ENCODE measurements around the gene CCNL2.

The CCNL2 gene

GRCh38 chr1:1435106-1435903 lies 36.2 kb upstream of the CCNL2 start, which contains the start of gene VWA1 (continued):
- TF ChIP-seq INSM2 (tag by site-specific recombination; IDR thresholded peaks at IDR 0.05) (no peak), PRDM10 (tag by site-specific recombination; IDR thresholded peaks at IDR 0.05) (no peak), ZNF571 (tag by site-specific recombination; IDR thresholded peaks at IDR 0.05) (no peak), ZNF391 (tag by site-specific recombination; IDR thresholded peaks at IDR 0.05; ENCODE audit: borderline replicate concordance, low read depth) (no peak), ZNF623 (tag by site-specific recombination; IDR thresholded peaks at IDR 0.05) (no peak), KLF1 (tag by site-specific recombination; IDR thresholded peaks at IDR 0.05) (peak; percentile 79), MYNN (tag by site-specific recombination; IDR thresholded peaks at IDR 0.05; ENCODE audit: borderline replicate concordance) (no peak), PATZ1 (tag by site-specific recombination; IDR thresholded peaks at IDR 0.05) (peak; percentile 71), ZNF292 (tag by site-specific recombination; IDR thresholded peaks at IDR 0.05; ENCODE audit: borderline replicate concordance, low read depth) (no peak), TCF7L2 (IDR thresholded peaks at IDR 0.05; ENCODE audit: borderline replicate concordance, low read depth, low read length) (no peak), KLF10 (tag by site-specific recombination; IDR thresholded peaks at IDR 0.05) (peak; percentile 90), ZNF133 (tag by site-specific recombination; IDR thresholded peaks at IDR 0.05) (no peak), ZNF529 (tag by site-specific recombination; IDR thresholded peaks at IDR 0.05; ENCODE audit: insufficient replicate concordance) (no peak), ZNF146 (tag by site-specific recombination; IDR thresholded peaks at IDR 0.05) (no peak), ZNF433 (tag by site-specific recombination; IDR thresholded peaks at IDR 0.05; ENCODE audit: low read depth) (no peak), ZNF548 (tag by site-specific recombination; IDR thresholded peaks at IDR 0.05) (no peak), ZBTB26 (tag by site-specific recombination; optimal IDR thresholded peaks at IDR 0.05) (peak; percentile 86), ZSCAN23 (tag by site-specific recombination; IDR thresholded peaks at IDR 0.05) (no peak), ZNF138 (tag by site-specific recombination; IDR thresholded peaks at IDR 0.05; ENCODE audit: borderline replicate concordance) (no peak), ZNF426 (tag by site-specific recombination; IDR thresholded peaks at IDR 0.05) (no peak), ZFP69B (tag by site-specific recombination; IDR thresholded peaks at IDR 0.05) (no peak), ATF2 (tag by site-specific recombination; IDR thresholded peaks at IDR 0.05; ENCODE audit: low read depth) (no peak), ZNF132 (tag by site-specific recombination; IDR thresholded peaks at IDR 0.05; ENCODE audit: borderline replicate concordance) (no peak), ZNF837 (tag by site-specific recombination; IDR thresholded peaks at IDR 0.05) (no peak), ZNF530 (tag by site-specific recombination; IDR thresholded peaks at IDR 0.05; ENCODE audit: low read depth) (no peak), ZFHX2 (tag by site-specific recombination; conservative IDR thresholded peaks at IDR 0.05) (peak; percentile 84)
